ENCODE results near the gene ARHGEF4.

The ARHGEF4 gene

GRCh38 chr2:131016826-131017741, 180.4 kb downstream of the ARHGEF4 start:
- no peak for DNase-seq

GRCh38 chr2:131022731-131023130, 186.0 kb downstream of the ARHGEF4 start:
- no peak for DNase-seq

- no peak for DNase-seq
These were observed 187.0 kb downstream of the ARHGEF4 start for GRCh38 chr2:131023758-131024157.

GRCh38 chr2:131026919-131027318, 190.2 kb downstream of the ARHGEF4 start:
- DNase-seq, result no peak

- no peak for DNase-seq
These were observed 191.1 kb downstream of the ARHGEF4 start for GRCh38 chr2:131027566-131028528.

GRCh38 chr2:131029812-131030211, 193.1 kb downstream of the ARHGEF4 start:
- DNase-seq, result no peak

- no peak for DNase-seq
These were observed 193.8 kb downstream of the ARHGEF4 start for GRCh38 chr2:131030478-131030971.

GRCh38 chr2:131031431-131031841, 194.7 kb downstream of the ARHGEF4 start:
- no peak for DNase-seq

- DNase-seq, result no peak
These were observed 195.2 kb downstream of the ARHGEF4 start for GRCh38 chr2:131031875-131032274.

GRCh38 chr2:131032393-131032836, 195.7 kb downstream of the ARHGEF4 start:
- no peak for DNase-seq

- DNase-seq, result no peak
These were observed 197.0 kb downstream of the ARHGEF4 start for GRCh38 chr2:131033786-131034121.

- DNase-seq, result no peak
These were observed 197.7 kb downstream of the ARHGEF4 start for GRCh38 chr2:131034122-131035051.

- no peak for DNase-seq
These were observed 198.6 kb downstream of the ARHGEF4 start for GRCh38 chr2:131035112-131035825.

GRCh38 chr2:131035826-131036231, 199.1 kb downstream of the ARHGEF4 start:
- DNase-seq, result no peak

GRCh38 chr2:131036269-131036668, 199.6 kb downstream of the ARHGEF4 start:
- DNase-seq, result no peak

- no peak for DNase-seq
These were observed 200.1 kb downstream of the ARHGEF4 start for GRCh38 chr2:131036696-131037397.

GRCh38 chr2:131037398-131038257, 200.9 kb downstream of the ARHGEF4 start:
- no peak for DNase-seq

- no peak for DNase-seq
These were observed 201.8 kb downstream of the ARHGEF4 start for GRCh38 chr2:131038258-131039100.

- DNase-seq, result no peak
These were observed 202.4 kb downstream of the ARHGEF4 start for GRCh38 chr2:131039101-131039440.

Measured in CD4-positive, alpha-beta T cell treated with Interleukin-17A for 4 hours (primary cell).